Jurkat, Clone E6-1 (cell line): ENCODE measurements around the gene LSM12.

Experiments used
- DNase-seq: peaks from one replicate; pipeline ENCODE4 v3.0.0-alpha.2; 2011; ENCODE audit warnings: low read depth, low spot score
- H3K4me3 ChIP-seq: 2 replicates; pipeline ENCODE4 v1.5.1; 2011; ENCODE audit warnings: mild to moderate bottlenecking, low read length, control low read depth, moderate library complexity

The LSM12 gene

DNA sequence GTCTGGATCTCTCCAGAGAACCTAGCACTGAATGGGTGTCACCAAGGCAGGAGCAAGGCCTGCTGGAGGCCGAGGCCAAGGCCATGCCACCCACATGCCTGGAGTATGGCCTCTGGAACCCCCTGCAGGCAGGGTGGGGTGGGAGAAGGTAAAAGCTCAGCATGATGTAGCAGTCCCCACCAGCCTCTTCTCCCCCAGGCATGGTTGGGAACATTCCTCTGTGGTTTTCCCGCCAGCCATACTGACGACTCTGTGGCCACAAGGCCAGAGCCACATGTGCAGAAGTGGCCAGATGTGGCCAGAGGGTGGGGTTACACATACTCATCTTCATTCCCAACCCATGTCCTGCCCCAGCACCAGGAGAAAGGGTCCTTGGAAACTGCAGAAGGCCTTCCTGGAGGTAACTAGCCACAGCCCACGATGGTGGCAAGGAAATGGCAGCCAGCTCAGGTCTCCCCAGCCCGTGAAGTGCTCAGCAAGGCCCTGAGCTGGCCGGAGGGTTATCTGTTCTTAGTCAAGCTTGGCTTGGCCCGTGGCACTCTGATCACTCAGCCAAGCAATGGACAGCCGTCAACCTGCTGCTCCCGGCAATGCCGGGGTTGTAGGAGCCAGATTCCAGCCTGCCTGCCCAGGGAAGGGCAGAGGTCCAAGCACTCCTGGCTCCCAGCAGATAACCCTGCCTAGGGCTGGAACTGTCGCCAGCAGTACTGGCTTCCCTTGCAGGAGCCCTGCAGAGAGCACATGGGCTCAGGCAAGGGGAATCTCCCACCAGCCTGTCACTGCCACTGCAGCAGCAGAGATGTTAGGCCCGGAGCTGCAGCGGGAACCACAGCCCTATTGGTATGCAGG, 30.9 kb upstream of the LSM12 start:
- DNase-seq, result no peak
- no peak overlapping the region for H3K4me3 ChIP-seq

DNA sequence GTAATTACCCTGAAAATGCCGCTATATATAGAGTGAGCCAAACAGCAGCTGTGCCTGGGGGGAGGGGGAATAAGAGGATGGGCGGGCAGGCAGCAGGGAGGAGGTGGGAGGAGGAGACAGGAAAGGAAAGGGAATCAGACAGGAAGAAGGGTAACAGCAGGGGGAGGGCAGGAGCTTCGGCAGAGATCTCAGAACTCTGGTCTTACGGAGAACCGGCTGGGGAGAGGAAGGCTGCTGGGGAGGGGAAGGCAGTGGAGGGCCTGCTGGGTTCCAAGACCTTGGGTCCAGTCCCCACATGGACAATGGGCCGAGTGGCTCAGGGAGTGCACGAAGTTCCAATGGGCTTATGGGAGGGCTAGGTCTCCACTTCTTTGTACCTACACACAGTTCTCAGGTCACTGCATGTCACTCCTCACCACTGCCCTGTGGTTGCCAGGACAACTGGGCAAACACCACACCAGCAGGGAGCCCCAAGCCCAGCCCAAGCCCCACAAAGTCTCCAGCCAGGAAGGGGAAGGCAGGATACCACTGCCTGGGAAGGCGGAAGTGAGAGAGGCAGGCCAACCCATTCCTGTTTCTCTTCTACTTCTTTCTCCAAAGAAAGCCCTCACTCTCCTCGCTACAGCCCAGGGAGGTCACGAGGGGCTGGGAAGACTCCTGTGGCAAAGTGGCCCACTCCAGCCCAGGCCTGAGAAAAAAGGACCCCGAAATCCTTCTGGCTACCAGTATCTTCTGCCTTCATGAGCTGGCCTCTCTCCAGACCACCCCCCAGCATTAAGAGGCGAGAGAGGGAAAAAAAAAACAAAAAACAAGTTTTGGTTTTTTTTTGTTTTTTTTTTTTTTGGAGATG, 29.4 kb upstream of the LSM12 start:
- peak overlapping the region; percentile 52 for H3K4me3 ChIP-seq
- peak; percentile 82 for DNase-seq

DNA sequence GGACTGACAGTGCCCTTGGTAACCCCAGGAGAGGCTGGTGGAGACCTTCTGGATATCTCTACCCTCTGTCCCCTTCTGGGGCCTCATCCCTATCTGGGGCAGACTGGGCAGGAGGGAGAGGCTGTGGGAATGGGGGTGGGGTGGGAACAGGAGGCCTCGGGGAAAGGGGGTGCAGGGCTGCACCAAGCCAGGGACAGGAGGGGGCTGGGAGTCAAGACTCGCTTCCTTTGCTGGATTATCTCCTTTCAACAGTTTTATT, 28.8 kb upstream of the LSM12 start:
- no peak for DNase-seq
- peak overlapping the region; percentile 52; the same call in 1 of the 2 replicates for H3K4me3 ChIP-seq

DNA sequence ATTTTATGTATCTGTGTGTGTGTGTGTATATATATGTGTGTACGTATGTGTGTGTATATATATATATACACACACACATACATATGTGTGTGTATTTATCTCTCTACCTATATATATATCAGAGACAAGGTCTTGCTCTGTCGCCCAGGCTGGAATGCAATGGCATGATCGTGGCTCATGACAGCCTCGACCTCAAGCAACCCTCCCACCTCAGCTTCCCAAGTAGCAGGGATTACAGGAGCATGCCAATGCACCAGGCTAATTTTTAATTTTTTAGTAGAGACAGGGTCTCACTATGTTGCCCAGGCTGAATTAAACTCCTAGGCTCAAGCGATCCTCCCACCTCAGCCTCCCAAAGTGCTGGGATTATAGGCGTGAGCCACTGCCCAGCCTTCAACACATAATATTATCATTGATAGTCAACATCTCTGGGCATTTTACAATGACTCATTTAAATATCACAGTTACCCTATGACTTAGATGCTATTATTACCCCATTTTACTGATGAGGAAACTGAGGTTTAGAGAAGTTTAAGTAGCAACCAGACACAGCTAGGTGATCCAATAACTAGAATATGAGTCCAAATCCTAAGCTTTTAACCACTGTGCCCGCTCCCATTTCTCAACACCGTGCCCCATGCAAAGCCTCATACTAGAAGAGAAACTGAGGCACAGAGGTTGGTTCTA, 28.4 kb upstream of the LSM12 start:
- H3K4me3 ChIP-seq, result no peak overlapping the region
- DNase-seq, result no peak

DNA sequence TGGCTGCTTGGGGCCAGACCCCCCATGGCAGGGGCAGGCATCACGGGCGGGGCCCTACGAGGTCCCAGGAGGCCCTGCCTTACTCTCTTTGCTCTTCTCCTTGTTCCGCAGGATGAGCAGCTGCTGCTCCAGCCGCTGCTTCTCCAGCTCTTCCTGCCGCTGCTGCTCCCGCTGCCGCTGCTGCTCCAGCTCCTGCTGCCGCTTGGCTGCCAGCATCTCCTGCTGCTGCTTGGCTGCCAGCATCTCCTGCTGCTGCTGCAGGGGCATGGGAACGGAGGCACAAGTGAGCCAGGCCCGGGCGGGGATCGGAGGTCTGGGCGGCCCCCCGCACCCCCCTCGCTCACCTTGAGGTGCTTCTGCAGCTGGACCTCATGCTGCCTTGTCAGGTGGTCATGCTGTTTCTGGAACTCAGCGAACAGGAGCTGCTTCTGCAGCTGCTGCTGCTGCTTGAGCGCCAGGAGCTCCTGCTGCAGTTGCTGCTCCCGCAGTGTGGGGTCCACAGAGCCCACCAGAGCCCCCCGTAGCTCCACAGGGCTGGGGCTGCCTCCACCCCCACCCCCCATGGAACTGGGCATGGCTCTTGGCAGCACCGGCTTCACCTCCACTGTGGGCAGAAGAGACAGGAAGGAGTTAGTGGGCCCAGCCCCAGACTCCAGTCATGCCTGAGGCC, 26.9 kb upstream of the LSM12 start:
- no peak overlapping the region for H3K4me3 ChIP-seq
- DNase-seq, result no peak

DNA sequence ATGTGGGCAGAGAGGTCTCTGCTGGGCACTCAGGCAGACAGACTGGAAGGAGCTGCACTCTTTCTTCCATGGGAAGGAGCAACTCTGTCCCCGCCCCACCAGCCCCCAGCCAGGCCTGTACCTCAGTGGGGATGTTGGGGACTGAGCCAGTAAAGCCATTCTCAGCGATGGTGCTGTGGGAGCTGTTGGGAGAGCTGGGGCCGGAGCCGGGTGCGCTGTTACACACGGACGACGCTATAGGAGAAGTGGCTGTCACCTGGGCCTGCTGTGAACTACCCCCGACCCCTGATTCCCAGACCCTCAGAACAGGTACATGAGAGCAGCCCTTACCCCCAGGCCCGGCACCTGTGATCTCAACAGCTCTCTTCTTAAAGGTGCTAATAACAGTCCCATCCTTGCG, 25.6 kb upstream of the LSM12 start:
- no peak for DNase-seq
- no peak overlapping the region for H3K4me3 ChIP-seq

DNA sequence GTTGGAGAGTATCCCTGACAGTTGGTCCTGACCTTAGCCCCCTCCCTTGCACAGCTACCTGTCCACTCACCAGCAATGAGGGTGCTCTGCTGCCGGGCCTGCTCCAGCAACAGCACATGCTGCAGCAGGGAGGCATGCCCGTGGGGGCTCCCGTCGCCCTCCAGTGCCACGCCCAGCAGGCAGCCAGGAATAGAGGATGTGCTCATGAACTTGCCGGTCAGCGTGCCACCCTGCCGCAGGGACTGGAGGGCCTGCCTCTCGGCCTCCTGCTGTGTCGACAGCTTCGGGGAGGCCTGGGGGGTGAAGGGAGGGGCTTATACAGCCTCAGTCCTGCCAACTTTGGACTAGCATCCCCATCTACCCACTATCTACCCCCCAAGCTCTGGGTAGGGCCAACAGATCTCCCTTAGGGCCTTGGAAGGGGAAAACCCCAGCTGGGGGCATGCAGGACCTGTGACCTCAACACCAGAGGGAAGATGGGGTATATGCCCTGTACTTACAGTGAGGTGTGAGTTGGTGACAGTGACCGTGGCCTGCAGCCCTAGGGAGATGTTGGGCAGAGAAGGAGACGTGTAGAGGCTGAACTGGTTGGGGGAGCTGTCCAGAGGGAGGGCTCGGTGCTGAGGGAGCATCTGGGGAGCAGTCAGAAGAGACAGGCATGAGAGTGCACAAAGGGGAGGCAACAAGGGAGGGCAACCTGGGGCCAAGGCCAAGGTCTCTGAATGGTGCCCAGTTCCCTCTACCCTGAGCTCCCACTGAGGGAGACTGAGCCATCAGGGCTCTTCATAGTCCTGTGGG, 24.9 kb upstream of the LSM12 start:
- no peak for DNase-seq
- no peak overlapping the region for H3K4me3 ChIP-seq

DNA sequence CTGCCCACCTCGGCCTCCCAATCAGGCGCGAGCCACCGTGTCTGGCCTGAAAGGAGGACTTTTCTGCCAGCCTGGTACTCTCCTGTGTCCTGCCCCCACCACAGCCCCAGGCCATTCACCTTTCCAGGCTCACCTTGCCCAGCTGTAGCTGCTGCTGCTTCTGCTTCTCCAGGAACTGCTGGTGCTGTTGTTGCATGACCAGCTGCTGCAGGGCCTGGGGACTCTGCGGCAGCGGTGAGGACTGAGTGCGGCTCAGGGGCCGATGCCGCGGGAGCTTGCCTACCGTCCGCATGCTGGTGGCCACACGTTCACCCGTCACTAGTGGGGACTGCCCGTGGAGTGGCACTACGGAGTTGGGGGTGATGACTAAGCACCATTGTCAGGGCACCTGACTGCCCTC, 21.8 kb upstream of the LSM12 start:
- no peak for DNase-seq

DNA sequence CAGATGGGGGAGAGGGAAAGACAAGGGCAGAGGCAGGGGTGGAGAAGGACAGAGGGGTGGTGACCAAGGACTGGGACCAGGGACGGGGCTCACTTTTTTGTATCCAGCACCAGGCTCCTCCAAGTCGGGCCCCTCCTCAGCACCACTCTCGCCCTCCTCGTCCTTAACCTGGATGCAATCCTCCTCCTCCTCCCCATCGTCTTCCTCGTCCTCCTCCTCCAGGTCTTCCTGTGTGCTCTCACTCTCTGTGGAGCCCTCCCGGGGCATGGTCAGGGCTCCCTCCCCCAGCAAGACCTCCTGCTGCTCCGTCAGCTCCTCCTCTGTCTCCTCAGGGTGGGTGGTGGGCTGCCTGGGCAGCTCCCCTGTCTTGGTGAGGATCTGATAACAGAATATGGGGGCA, 20.8 kb upstream of the LSM12 start:
- DNase-seq, result no peak
- no peak overlapping the region for H3K4me3 ChIP-seq

More for the DNA sequence above, 21.8 kb upstream of the LSM12 start:
- no peak overlapping the region for H3K4me3 ChIP-seq

DNA sequence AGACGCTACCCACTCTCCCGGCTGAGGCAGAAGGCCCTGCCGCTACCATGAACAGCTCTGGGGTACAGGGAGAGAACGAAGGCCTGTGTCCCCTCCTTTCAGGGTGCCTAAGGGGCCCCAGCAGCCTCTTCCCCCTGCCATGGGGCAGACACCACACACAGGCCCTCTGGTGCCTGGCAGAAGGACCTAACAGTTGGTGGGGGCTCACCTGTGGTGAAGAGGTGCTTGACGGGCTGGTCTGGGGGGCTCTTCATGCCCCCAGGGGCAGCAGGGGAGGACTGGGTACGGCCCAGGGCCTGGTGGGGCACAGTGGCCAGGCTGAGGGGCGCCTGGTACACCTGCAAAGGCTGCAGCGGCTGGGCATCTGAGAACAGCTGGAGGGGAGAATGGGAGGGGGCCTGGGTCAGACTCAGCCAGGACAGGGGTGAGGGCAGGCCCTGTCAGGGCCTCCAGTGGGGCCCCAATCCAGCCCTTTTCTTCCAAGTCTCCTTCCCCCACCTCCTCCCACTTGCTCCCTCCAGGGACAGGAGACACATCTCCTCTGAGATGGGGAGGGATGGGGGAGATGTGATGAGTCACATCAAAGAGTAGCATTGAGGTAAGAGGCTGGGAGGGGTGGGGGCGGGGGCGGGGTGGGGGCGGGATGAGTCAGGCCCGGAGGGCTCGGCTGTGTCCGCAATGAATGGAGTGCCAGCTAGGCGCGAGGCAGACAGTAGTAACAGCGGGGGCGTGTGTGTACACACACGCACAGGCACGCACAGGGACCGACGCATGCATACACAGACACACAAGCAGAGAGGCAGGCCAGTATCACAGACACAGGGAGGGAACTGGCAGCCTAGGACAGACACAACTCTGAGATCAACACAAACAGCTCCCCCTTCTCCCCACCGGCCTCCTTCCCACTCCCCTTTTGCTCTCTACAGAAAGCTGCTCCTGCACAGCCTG, 20.2 kb upstream of the LSM12 start:
- no peak overlapping the region for H3K4me3 ChIP-seq
- DNase-seq, result no peak

DNA sequence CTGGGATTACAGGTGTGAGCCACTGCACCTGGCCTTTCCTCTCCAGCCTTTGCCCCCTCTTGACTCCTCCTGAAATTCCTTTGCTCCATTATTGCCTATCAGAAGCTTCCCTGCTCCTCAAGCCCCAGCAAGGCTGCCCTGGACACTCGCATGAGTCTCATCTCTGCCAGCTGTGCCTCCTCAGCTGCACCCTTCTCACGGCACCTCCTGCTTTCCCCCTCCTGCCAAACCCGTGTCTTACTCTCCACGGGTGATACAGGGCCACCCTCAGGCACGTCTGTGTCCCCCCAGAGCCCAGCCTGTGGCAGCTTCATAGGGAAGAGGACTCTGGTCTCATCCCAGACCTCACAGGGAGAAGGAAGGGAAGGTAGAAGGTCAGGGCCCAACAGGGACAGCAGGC, 19.4 kb upstream of the LSM12 start:
- no peak overlapping the region for H3K4me3 ChIP-seq
- DNase-seq, result no peak

DNA sequence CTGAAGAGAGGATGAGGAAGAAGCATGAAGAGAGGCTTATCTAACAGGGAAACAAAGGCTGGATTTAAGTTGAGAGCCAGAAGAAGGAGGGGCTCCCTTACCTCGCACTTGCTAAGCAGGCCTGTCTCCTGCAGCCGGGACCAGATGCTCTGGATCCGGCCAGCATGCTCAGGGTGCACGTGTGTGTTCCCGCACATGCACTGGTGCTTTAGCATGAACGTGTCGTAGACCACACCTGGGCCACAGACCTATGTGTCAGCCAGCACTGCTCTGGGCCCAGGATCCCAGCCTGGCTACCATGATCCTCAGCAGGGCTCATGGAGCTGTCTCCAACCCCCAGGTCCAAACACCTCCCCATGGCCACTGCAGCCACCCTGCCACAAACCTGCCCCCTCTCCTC, 18.4 kb upstream of the LSM12 start:
- no peak overlapping the region for H3K4me3 ChIP-seq
- no peak for DNase-seq

DNA sequence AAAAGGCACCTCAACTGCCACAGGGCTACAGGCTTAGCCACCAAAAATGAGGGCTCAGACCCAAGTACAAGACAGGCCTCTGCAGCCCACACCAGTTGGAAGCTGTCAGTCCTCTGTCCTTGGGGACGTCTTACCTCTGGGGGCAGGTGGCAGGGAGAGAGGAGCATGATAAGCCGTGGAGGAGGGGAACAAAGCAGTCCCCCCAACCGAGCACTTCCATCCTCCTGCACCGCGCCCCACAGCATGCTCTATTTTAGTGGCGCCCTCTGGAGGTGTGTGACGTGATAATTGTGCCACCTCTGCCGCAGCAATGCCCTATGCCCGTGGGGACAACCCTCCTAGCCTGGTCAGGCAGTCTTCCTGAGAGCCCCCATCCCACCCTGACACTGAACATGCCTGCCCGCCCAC, 17.7 kb upstream of the LSM12 start:
- DNase-seq, result no peak
- no peak overlapping the region for H3K4me3 ChIP-seq

DNA sequence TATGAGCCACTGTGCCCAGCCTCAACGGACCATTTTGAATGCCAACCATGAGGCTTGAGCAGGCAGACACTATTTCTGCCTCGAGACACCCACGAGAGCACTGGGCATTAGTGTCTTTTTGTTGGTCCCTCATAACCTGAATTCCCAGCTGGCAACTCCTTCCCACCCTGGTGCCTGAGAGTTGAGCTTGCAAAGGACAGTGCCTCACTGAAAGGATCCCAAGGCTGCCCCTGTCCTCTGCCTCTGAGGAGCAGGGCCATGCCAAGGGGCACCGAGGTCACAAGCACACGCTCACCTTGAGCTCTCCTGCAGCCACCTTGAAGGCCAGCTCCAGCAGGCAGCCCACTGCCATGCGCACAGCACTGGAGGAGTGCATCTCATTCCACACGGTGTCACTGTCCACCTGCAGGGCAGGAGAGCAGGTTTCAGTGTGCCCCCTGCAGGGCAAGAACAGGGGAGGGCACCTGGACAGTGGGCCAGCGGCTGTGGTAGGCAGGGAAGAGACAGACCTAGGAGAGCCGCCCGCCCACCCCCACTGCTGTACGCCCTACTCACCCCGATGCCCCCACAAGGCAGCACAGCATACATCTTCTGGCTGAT, 16.9 kb upstream of the LSM12 start:
- no peak overlapping the region for H3K4me3 ChIP-seq
- DNase-seq, result no peak

DNA sequence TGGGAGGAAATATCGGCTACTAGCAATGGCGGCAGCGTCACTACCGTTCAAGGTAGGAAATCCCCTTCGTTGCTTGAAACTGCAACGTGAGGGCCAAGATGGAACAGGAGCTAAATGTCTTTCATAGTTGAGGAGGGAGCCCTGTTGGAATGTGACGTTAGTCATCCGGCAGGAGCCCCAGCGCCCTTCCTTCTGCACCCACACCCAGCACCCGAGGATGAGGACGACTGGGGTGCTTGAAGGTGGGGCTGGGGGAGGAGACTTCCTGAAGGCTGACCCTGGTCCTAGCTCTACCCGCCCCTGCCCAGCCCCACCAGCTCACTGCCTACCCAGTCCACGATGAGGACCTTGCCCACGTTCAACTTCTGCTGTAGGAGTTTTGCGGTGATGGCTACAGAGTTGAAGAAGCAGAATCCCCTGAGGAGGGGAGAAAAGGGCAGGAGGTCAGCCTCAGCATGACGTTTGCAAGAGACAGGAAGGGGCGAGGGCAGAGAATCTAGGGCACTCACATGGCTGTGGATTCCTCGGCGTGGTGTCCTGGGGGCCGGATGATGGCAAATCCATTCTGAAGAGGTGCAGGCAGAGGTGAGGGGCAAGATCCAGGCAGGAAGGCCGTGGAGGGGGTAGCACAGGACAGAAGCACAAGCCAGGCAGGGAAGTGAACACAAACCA, 15.9 kb upstream of the LSM12 start:
- H3K4me3 ChIP-seq, result no peak overlapping the region
- DNase-seq, result no peak

DNA sequence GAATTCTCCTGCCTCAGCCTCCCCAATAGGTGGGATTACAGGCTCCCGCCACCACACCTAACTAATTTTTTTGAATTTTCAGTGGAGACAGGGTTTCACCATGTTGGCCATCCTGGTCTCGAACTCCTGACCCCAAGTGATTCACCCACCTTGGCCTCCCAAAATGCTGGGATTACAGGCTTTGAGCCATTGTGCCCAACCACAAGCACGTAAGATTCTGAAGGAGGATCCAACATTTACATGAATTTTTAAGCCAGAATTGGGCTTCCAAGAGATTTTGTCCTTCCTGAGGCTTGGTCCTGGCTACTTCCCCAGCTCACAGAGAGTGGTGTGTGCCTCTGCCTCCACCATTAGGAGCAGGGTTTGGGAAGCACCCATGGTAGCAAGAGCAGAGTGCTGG, 15.2 kb upstream of the LSM12 start:
- DNase-seq, result no peak
- no peak overlapping the region for H3K4me3 ChIP-seq
